GM18505 (cell line): Measurements from ENCODE around the gene SIRT7.
A peak's percentile ranks its signal among the peaks of the same experiment; 100 is the strongest.

Experiments
- ATAC-seq: cut with Tn5 transposase; IDR thresholded peaks from one replicate; pipeline ENCODE4 v1.9.1; 2021; ENCODE audit not compliant: unreplicated experiment
- POLR2A ChIP-seq: IDR thresholded peaks from 4 replicates; pipeline ENCODE4 v1.6.1; 2011; ENCODE audit warnings: borderline replicate concordance; ENCODE audit not compliant: insufficient read depth, insufficient read length; ENCODE audit errors: extremely low read depth

SIRT7 gene

DNA sequence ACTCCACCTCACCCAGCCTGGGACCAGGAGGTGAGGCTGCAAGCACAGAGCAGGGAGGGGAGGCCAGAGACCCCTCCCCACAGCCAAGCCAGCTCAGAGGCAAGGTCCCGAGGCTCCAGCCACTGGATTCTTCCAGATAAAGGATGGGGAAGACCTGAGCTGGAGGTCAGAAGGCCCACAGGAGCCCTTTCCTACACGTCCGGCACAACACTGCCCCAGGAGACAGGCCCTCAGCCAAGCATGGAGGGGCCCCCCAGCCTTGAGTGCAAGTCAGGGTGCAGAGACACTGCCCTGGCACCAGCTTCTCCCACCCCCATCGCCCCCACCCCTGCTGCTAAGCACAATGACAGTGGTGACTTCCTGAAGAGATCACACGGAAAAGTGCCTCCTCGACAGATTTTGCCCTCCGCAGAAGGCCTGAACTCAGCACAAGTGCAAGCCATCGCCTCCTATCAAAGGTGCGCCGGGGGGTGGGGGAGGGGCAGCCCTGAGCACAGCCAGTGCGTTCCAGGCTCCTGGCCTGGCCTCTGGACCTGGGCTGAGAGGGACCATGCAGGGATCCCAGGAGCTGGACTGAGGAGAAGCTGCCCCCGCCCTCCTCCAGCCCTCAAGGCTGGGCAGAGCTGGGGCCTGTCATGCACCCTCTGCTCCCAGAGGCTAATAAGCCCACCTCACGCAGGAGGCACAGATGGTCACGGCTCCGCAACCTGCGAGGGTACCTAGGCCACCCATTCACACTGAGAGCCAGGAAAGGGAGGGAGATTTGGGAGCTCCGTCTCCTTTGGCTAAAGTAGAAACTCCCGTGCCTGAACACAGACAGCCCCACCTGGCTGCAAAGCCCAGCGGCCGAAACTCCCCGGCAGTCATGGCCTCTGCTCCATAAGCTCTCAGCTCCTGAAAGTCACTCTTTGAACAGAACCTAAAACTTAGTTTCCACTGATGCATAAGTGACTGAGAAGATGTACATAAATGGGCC is 6.9 kb upstream of the SIRT7 start:
- no peak for ATAC-seq
- no peak for TF ChIP-seq POLR2A

DNA sequence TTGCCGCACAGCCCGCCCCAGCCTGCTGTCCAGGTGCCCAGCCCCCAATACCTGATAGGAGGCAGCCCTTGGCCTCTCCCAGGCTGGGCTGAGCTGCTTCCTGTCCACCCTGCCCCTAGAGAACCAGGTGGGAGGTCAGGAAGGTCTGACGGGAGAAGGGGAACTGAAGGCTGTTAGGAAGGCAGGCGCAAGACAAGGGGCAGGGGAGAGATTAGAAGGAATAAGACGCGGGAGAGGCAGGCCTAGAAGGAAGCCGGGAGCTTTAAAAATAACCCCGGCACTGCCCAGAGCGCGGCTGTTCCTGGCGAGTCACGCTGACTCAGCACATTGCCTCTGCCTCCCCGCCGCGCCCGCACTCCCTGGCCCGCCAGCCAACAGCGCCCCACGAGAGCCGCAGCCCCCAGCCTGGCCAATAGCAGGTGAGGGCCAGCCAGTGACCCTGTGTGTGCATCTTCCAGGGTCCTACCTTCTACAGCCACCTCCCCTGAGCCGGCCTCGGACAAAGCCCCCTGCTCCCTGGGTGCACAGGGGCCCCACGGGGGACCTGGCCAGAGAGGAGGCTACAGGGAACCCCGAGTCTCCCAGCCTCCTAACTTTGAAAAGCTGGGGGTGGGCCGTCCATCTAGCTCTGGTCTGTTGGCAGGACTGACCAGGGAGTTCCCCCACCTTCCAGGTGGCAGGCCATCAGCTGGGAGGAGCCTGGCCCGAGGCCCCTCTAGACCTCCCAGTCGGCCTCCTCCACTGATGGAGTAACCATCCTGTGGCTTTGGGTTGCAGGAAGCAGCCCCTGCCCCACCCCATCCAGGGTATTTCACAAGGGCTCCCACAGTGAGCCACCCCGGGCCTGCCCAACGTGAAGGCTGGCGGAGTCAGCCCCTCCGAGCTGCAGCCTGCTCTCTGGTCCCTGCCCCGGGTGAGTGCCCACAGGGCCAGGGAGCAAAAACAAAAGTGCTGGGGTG is 5.6 kb upstream of the SIRT7 start:
- no peak for TF ChIP-seq POLR2A
- ATAC-seq: no peak

- ATAC-seq: no peak
These were observed 4.8 kb upstream of the SIRT7 start for GRCh38 chr17:81922566-81923301.

DNA sequence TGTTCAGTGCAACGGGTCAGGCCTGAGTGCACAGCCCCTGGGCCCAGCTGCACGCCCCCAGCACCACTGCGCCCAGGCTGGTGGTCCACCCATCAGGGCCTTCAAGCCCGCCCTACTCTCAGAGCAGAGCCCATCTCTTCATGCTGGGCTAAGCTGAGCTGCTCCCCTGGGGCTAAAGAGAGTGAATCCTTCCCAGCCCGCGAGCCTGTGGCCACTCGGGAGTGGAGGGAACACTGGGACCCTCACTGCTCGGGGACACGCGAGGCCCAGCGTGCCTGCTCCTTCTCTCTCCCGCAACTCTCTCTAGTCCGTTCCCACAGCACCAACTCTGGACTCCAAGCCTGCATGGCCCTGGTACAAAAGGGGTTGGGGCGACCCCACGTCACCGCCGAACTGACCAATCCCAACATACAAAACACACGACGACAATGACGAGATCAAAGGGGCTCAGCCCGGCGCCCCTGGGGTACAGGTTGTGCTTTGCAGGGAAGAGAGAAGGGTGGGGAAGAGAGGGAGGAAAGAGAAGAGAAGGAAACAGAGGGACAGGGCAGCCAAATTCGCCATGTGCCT is 4.1 kb upstream of the SIRT7 start:
- no peak for TF ChIP-seq POLR2A
- ATAC-seq: no peak

More at GRCh38 chr17:81922566-81923301, 4.8 kb upstream of the SIRT7 start:
- TF ChIP-seq POLR2A: no peak

GRCh38 chr17:81921537-81921862 is 3.5 kb upstream of the SIRT7 start:
- no peak for TF ChIP-seq POLR2A
- ATAC-seq: no peak

DNA sequence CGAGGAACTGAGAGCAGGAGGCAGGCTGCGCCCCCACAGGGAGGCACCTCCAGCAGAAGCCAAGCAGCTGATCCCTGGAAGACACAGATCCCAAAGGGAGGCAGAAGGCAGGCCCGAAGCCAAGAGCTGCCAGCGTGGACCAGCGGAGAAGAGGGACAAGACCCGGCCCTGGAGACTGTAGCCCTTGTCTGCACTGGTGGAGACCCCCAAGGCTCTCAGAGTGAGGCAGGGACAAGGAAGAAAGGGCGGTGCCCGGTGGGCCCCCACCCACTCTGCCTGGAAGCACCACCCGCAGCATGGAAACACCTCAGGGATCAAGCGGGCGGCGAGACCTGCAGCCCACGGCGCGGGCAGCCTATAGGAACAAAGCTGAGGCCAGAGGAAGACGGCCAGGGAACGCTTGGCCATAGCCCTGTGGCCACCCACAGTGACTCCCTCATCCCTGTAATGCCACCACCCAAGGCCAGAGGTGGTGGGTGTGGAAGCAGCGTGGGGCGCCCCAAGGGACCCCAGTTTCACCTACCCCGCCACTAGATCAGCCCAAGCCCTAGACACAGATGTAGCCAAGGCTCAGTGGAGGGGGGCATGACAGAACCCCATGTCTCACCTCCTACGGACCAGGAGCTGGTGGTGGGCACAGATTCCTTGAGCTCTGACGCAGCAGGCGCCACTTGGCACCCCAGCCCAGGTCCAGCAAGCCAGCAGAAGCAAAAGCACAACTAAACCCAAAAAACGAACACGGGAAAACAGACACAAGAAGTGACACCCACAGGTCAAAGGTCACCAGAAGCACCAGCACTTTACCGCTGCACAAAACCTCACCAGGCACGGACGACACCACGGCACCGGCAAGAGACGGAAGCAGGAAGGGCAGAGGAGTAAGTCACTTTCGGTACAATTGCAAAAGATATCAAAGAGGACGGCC is 2.9 kb upstream of the SIRT7 start:
- no peak for ATAC-seq
- TF ChIP-seq POLR2A: no peak

- no peak for ATAC-seq
- TF ChIP-seq POLR2A: no peak
These were observed 1.0 kb upstream of the SIRT7 start for GRCh38 chr17:81918832-81919545.

- peak; percentile 13 for ATAC-seq
These were observed 325 bp upstream of the SIRT7 start for GRCh38 chr17:81918333-81918669.

GRCh38 chr17:81916234-81917001 is 1.6 kb downstream of the SIRT7 start:
- no peak for TF ChIP-seq POLR2A
- ATAC-seq: no peak

GRCh38 chr17:81915331-81915730 is 2.6 kb downstream of the SIRT7 start:
- ATAC-seq: no peak
- no peak for TF ChIP-seq POLR2A
